ENCODE data around the gene TMEM259.

The TMEM259 gene

GRCh38 chr19:1007399-1008251 lies 13.3 kb downstream of the TMEM259 start:
- intact Hi-C loops (cut with DNase I): no loop called here
- DNase-seq: no peak

- intact Hi-C loops (cut with DNase I): no loop called here
- DNase-seq: no peak
Measured at GRCh38 chr19:1006711-1007398, 14.1 kb downstream of the TMEM259 start.

- DNase-seq: no peak
- intact Hi-C loops (cut with DNase I): no loop called here
Measured at GRCh38 chr19:1004803-1005664, 15.9 kb downstream of the TMEM259 start.

GRCh38 chr19:1004204-1004802 lies 16.6 kb downstream of the TMEM259 start:
- no peak for DNase-seq
- intact Hi-C loops (cut with DNase I): no loop called here

GRCh38 chr19:1003283-1003682 lies 17.6 kb downstream of the TMEM259 start:
- intact Hi-C loops (cut with DNase I): no loop called here
- DNase-seq: no peak

GRCh38 chr19:1002600-1002999 lies 18.3 kb downstream of the TMEM259 start:
- no peak for DNase-seq
- intact Hi-C loops (cut with DNase I): no loop called here

GRCh38 chr19:1001538-1002166 lies 19.3 kb downstream of the TMEM259 start:
- DNase-seq: peak in 6 of 10 donors; percentile 47 to 92 (median 54)
- intact Hi-C loops (cut with DNase I): no loop called here

GRCh38 chr19:1000591-1001537 lies 20.1 kb downstream of the TMEM259 start:
- intact Hi-C loops (cut with DNase I): no loop called here
- no peak for DNase-seq

- intact Hi-C loops (cut with DNase I): no loop called here
- DNase-seq: peak in 1 of 10 donors; percentile 7
Measured at GRCh38 chr19:1000095-1000494, 20.8 kb downstream of the TMEM259 start, which contains the start of gene GRIN3B. TSS of gene GRIN3B (plus strand) at chr19:1000419. CDS start at chr19:1000438, 19 bp downstream.

- intact Hi-C loops (cut with DNase I): no loop called here
- no peak for DNase-seq
Measured at GRCh38 chr19:999379-999719, 21.6 kb downstream of the TMEM259 start.

GRCh38 chr19:998064-998463 lies 22.9 kb downstream of the TMEM259 start:
- DNase-seq: no peak
- intact Hi-C loops (cut with DNase I): no loop called here

- no peak for DNase-seq
- intact Hi-C loops (cut with DNase I): no loop called here
Measured at GRCh38 chr19:996051-996838, 24.7 kb downstream of the TMEM259 start.

GRCh38 chr19:995051-995827 lies 25.7 kb downstream of the TMEM259 start:
- no peak for DNase-seq
- intact Hi-C loops (cut with DNase I): no loop called here

GRCh38 chr19:994516-994915 lies 26.4 kb downstream of the TMEM259 start:
- intact Hi-C loops (cut with DNase I): no loop called here
- no peak for DNase-seq

GRCh38 chr19:993831-994393 lies 27.0 kb downstream of the TMEM259 start:
- DNase-seq: no peak
- intact Hi-C loops (cut with DNase I): no loop called here

- no peak for DNase-seq
- intact Hi-C loops (cut with DNase I): no loop called here
Measured at GRCh38 chr19:993361-993830, 27.5 kb downstream of the TMEM259 start.

GRCh38 chr19:992670-993055 lies 28.3 kb downstream of the TMEM259 start:
- intact Hi-C loops (cut with DNase I): no loop called here

More at GRCh38 chr19:992670-993055, 28.3 kb downstream of the TMEM259 start:
- DNase-seq: no peak
